Upper lobe of right lung (tissue), 1 donor: Measurements from ENCODE around the gene LSM4. TPM values are rescaled to one million over a fixed set of nuclear protein-coding genes. Genes with fewer than 3 reads are reported as not detected.

Experiments used
- ATAC-seq: fragments of 200-7000 bp; cut with Tn5 transposase; one replicate; pipeline ENCODE4 v1.9.1; 2020; ENCODE audit warnings: mild to moderate bottlenecking, moderate library complexity
- DNase-seq: peaks from one replicate; pipeline ENCODE4 v3.0.0-alpha.2; 2020
- H3K27ac ChIP-seq: fragments of 200-600 bp; one replicate; pipeline ENCODE4 v1.8.0; 2022
- H3K27me3 ChIP-seq: fragments of 200-600 bp; one replicate; pipeline ENCODE4 v1.8.0; 2022; ENCODE audit warnings: mild to moderate bottlenecking
- H3K36me3 ChIP-seq: fragments of 200-600 bp; one replicate; pipeline ENCODE4 v1.8.0; 2022
- H3K4me1 ChIP-seq: fragments of 200-600 bp; one replicate; pipeline ENCODE4 v1.8.0; 2022
- H3K4me3 ChIP-seq: fragments of 200-600 bp; one replicate; pipeline ENCODE4 v1.8.0; 2022; ENCODE audit warnings: mild to moderate bottlenecking
- H3K9me3 ChIP-seq: fragments of 200-600 bp; one replicate; pipeline ENCODE4 v1.8.0; 2022
- CTCF ChIP-seq: fragments of 200-600 bp; IDR thresholded peaks from one replicate; pipeline ENCODE4 v1.8.0; 2022; ENCODE audit warnings: antibody characterized with exemption
- intact Hi-C: fragments of 100-400 bp; cut with DNase I; formaldehyde crosslinking; loops from one replicate; pipeline ENCODE4 v1.11.0; 2022
- total RNA-seq: library from RNA; stranded (reverse); fragmentation: NEBNext Ultra II Directional; extraction: Animal tissue kit (Norgen Biotek cat#: 25700); gene quantifications from one replicate; pipeline ENCODE4 v1.2.1, GENCODE V29; 2021
- donor health status: DM: no; HTN: yes; CAD: no; lungs with severe emphysema.

LSM4 gene
- total RNA-seq, 1 donor from 2014 or later = 76.9 TPM

- no peak overlapping the region for H3K4me3 ChIP-seq
- peak overlapping the region; percentile 87 for H3K27ac ChIP-seq
- H3K36me3 ChIP-seq = no peaks in the 10 kb centered on the region
- H3K4me1 ChIP-seq = peaks cover 58% of the 10 kb centered on the region
- DNase-seq = no peak
- no peak for TF ChIP-seq CTCF
- no peaks in the 10 kb centered on the region for H3K9me3 ChIP-seq
- ATAC-seq = peak; percentile 3
- intact Hi-C loops = loop anchor here (5.0 kb wide), 1 partner anchor 39 kb away; the partner anchor contains the start of gene JUND
- H3K27me3 ChIP-seq = no peaks in the 10 kb centered on the region
Measured at GRCh38 chr19:18320865-18321733, 1.8 kb downstream of the LSM4 start.

DNA sequence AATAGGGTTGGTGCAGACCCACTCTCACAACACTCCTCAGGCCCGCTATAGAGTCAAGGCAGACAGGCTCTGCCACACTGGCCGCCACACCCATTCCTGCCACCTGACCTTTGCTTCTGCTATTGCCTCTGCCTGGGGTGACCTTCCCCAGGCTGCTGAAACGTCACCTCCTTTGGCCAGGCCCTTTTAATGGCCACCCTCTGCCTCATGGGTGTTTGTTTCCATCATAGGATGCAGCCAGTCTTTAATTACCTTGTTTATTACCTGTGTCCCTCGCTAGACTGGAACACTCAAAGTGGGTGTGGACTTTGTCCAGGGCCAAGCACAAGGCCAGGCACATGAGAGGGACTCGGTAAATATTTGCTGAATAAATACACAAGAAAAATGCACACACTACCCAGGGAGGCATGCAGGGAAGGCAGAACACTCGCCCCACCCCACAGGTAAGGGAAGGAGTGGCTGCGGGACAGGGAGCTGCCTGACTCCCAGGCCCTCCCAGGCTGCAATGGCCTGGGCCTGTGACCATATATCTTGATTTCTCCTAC lies 3.2 kb downstream of the LSM4 start:
- H3K27ac ChIP-seq = peak overlapping the region; percentile 87
- ATAC-seq (peak; percentile 6), DNase-seq (no peak)
- TF ChIP-seq CTCF = no peak
- H3K27me3 ChIP-seq = no peaks in the 10 kb centered on the region
- no peak overlapping the region for H3K4me3 ChIP-seq
- peaks cover 58% of the 10 kb centered on the region for H3K4me1 ChIP-seq
- peaks cover 7% of the 10 kb centered on the region for H3K36me3 ChIP-seq
- H3K9me3 ChIP-seq = no peaks in the 10 kb centered on the region
- intact Hi-C loops = loop anchor here (5.0 kb wide), 1 partner anchor 37 kb away; the partner anchor contains the start of gene JUND

DNA sequence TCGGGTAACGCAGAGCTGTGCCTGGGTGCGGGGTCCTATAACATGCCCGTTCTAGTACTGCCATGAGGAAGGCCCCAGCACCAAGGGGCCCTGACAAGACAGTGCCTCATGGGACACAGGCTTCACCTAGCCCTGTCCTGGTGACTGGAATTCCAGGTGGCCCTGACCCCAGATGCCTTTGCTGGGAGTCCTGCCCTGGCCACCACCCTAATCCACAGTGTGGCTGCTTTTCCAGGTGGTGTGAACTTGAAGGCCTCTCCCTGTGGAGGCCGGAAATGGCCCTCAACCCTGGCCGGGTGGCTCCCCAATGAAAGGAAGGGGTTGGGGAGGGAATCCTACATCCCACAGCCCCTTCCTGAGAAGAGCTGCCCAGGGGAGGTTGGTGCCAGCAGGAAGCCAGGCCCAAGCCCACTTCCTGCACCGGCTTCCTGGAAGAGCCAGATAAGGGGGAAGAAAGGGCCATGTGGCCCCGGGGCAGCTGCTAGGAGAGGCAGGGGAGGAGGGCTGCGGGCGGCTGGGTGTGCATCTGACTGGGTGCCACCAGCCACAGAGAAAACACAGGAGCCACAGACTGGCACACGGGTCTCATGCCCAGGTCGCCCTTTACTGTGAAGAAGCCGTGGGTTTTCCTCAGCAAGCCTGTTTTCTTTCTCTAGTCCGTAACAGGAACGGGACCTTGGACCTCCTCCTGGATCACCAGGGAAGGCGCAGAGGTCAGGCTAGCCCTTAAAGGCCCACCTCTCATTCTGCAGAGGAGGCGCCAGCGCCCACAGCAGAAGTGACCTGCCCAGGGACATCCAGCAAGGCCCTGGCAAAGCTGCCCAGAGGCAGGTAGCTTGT lies 4.7 kb downstream of the LSM4 start:
- H3K9me3 ChIP-seq = no peaks in the 10 kb centered on the region
- peak overlapping the region; percentile 87 for H3K27ac ChIP-seq
- no peak for DNase-seq
- no peak for TF ChIP-seq CTCF
- intact Hi-C loops = no loop called here
- peaks cover 20% of the 10 kb centered on the region for H3K36me3 ChIP-seq
- H3K27me3 ChIP-seq = no peaks in the 10 kb centered on the region
- H3K4me1 ChIP-seq = peaks cover 50% of the 10 kb centered on the region
- peak; percentile 12 for ATAC-seq
- peak overlapping the region; percentile 10 for H3K4me3 ChIP-seq

DNA sequence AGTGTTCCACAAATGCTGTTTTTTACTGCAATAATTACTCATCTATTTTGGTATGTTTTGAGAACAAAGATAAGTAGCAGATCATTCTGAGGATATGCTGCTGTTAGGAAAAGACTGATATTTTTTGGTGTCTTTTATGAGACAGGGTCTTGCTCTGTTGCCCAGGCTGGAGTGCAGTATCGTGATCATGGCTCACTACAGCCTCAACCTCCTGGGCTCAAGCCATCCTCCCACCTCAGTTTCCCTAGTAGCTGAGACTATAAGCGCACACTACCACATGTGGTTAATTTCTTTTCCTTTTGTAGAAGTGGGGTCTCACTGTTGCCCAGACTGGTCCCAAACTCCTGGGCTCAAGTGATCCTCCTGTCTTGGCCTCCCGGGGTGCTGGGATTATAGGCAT lies 9.5 kb downstream of the LSM4 start:
- ATAC-seq (no peak), DNase-seq (no peak)
- H3K27ac ChIP-seq = no peak overlapping the region
- H3K4me1 ChIP-seq = peaks cover 11% of the 10 kb centered on the region
- no peaks in the 10 kb centered on the region for H3K9me3 ChIP-seq
- no peak for TF ChIP-seq CTCF
- H3K4me3 ChIP-seq = no peak overlapping the region
- intact Hi-C loops = no loop called here
- no peaks in the 10 kb centered on the region for H3K27me3 ChIP-seq
- peaks cover 42% of the 10 kb centered on the region for H3K36me3 ChIP-seq

DNA sequence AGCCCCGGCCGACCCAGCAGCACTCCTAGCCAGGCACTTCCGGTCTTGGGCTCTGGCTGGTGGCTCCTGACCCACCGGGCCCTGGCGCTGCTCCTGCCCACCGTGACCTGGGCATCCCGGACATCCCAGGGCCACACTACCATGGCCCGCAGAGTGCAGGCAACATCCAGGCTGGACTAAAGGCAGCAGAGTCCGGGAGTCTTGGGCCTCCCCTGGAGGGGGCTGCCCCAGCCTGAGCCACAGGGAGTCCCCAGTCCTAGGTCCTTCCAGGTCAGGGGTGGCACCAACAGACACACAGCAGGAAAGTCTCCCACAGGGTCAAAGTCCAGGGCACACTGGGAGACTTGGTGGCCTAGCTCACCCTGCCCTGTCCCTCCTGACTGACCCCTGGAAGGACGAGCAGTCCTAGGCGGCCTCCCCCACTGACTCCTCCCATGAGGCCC lies 10.8 kb downstream of the LSM4 start:
- intact Hi-C loops = no loop called here
- Histone ChIP-seq H3K36me3 (peaks cover 44% of the 10 kb centered on the region), H3K9me3 (no peaks in the 10 kb centered on the region), H3K27me3 (no peaks in the 10 kb centered on the region), H3K27ac (no peak overlapping the region), H3K4me1 (peaks cover 5% of the 10 kb centered on the region), H3K4me3 (no peak overlapping the region)
- ATAC-seq (no peak), DNase-seq (no peak)
- TF ChIP-seq CTCF = no peak
